GM10266 (cell line): ENCODE results near the gene HNF1B.

ENCODE experiments used
- DNase-seq: peaks from one replicate; pipeline ENCODE4 v3.0.0; 2012; ENCODE audit errors: extremely low spot score
- CTCF ChIP-seq: IDR thresholded peaks from 2 replicates; pipeline ENCODE4 v1.5.1; 2012; ENCODE audit warnings: mild to moderate bottlenecking, low read depth; ENCODE audit not compliant: control insufficient read depth, insufficient read depth; ENCODE audit errors: missing control alignments

HNF1B gene

GRCh38 chr17:37714897-37715296 is 30.0 kb downstream of the HNF1B start:
- TF ChIP-seq CTCF = no peak
- DNase-seq = no peak

GRCh38 chr17:37713624-37714023 is 31.2 kb downstream of the HNF1B start:
- TF ChIP-seq CTCF = no peak
- no peak for DNase-seq

- DNase-seq = no peak
- no peak for TF ChIP-seq CTCF
These were observed 31.8 kb downstream of the HNF1B start for GRCh38 chr17:37713028-37713431.

- no peak for TF ChIP-seq CTCF
- DNase-seq = no peak
These were observed 33.7 kb downstream of the HNF1B start for GRCh38 chr17:37711113-37711512.

- DNase-seq = no peak
- TF ChIP-seq CTCF = no peak
These were observed 34.4 kb downstream of the HNF1B start for GRCh38 chr17:37710344-37710886.

GRCh38 chr17:37708616-37709212 is 36.1 kb downstream of the HNF1B start:
- no peak for TF ChIP-seq CTCF
- no peak for DNase-seq

GRCh38 chr17:37708008-37708615 is 36.7 kb downstream of the HNF1B start:
- TF ChIP-seq CTCF = no peak
- no peak for DNase-seq
